IMR-90 (cell line): ENCODE data around the gene PRKAR1B. TPM values are rescaled to one million over a fixed set of nuclear protein-coding genes. Genes with fewer than 3 reads are reported as not detected.

Experiments
- ATAC-seq: fragments of 200-7000 bp; cut with Tn5 transposase; 2 replicates; pipeline ENCODE4 v1.9.1; 2020; ENCODE audit warnings: low read depth, mild to moderate bottlenecking, moderate library complexity
- BruUV-seq: library from RNA; stranded (reverse); fragments of 400-500 nt; replicated peaks from 2 replicates; lab custom pipeline; 2021; lab: Mats Ljungman, UMichigan
- CTCF ChIA-PET: fragments of 300-600 bp; formaldehyde crosslinking; extraction: SDS; loops from one replicate; lab custom pipeline; 2021; ENCODE audit warnings: antibody characterized with exemption; lab: Yijun Ruan, JAX
- POLR2A ChIA-PET: fragments of 300-600 bp; sonication (Branson Sonifier 250); formaldehyde crosslinking; loops from one replicate; lab custom pipeline; 2022; ENCODE audit warnings: antibody characterized with exemption; ENCODE audit not compliant: unreplicated experiment; lab: Charles Lee
- DNase-seq: peaks from one replicate; pipeline ENCODE4 v3.0.0; 2013
- H2AFZ ChIP-seq: replicated peaks from 2 replicates; pipeline ENCODE3; 2013; ENCODE audit warnings: low read length, mild to moderate bottlenecking; ENCODE audit not compliant: poor library complexity
- H2AK5ac ChIP-seq: 2 replicates; pipeline ENCODE4 v1.6.1; 2013; ENCODE audit warnings: low read depth, low read length, inconsistent platforms
- H2AK9ac ChIP-seq: replicated peaks from 2 replicates; pipeline ENCODE3; 2013; ENCODE audit warnings: mild to moderate bottlenecking, low read depth, low read length, moderate library complexity; ENCODE audit not compliant: poor library complexity
- H2BK120ac ChIP-seq: 2 replicates; pipeline ENCODE4 v1.6.1; 2013; ENCODE audit warnings: low read depth, low read length, inconsistent platforms
- H2BK15ac ChIP-seq: 3 replicates; pipeline ENCODE4 v1.6.1; 2013; ENCODE audit warnings: low read depth, low read length, inconsistent platforms
- H2BK20ac ChIP-seq: 2 replicates; pipeline ENCODE4 v1.6.1; 2013; ENCODE audit warnings: low read depth, mild to moderate bottlenecking, inconsistent platforms, low read length, moderate library complexity
- H2BK5ac ChIP-seq: 2 replicates; pipeline ENCODE4 v1.6.1; 2013; ENCODE audit warnings: mild to moderate bottlenecking, low read depth, low read length, inconsistent platforms; ENCODE audit not compliant: poor library complexity, severe bottlenecking
- H3K14ac ChIP-seq: replicated peaks from 2 replicates; pipeline ENCODE4 v1.6.1; 2013; ENCODE audit warnings: low read depth, low read length, inconsistent platforms
- H3K18ac ChIP-seq: 2 replicates; pipeline ENCODE4 v1.6.1; 2013; ENCODE audit warnings: low read depth, low read length, control low read depth
- H3K23ac ChIP-seq: 2 replicates; pipeline ENCODE4 v1.6.1; 2013; ENCODE audit warnings: low read depth, low read length, inconsistent platforms
- H3K27ac ChIP-seq: 2 replicates; pipeline ENCODE4 v1.5.1; 2013; ENCODE audit warnings: mild to moderate bottlenecking, control low read depth, low read length; ENCODE audit not compliant: insufficient read depth
- H3K27me3 ChIP-seq: 2 replicates; pipeline ENCODE4 v1.6.1; 2013; ENCODE audit warnings: low read length; ENCODE audit not compliant: control insufficient read depth, insufficient read depth
- H3K36me3 ChIP-seq: 2 replicates; pipeline ENCODE4 v1.6.1; 2013; ENCODE audit warnings: low read length, mixed read lengths; ENCODE audit not compliant: control insufficient read depth, insufficient read depth
- H3K4ac ChIP-seq: 2 replicates; pipeline ENCODE4 v1.6.1; 2013; ENCODE audit warnings: low read depth, low read length, inconsistent platforms
- H3K4me1 ChIP-seq: 2 replicates; pipeline ENCODE4 v1.6.1; 2013; ENCODE audit warnings: low read length, mixed read lengths; ENCODE audit not compliant: control insufficient read depth, insufficient read depth
- H3K4me2 ChIP-seq: 2 replicates; pipeline ENCODE4 v1.6.1; 2013; ENCODE audit warnings: low read depth, mild to moderate bottlenecking, control low read depth, low read length, moderate library complexity
- H3K4me3 ChIP-seq: 2 replicates; pipeline ENCODE4 v1.5.1; 2013; ENCODE audit warnings: low read depth, mild to moderate bottlenecking, control low read depth, low read length, moderate library complexity; ENCODE audit not compliant: insufficient read depth
- H3K56ac ChIP-seq: 2 replicates; pipeline ENCODE4 v1.6.1; 2013; ENCODE audit warnings: low read length, inconsistent platforms; ENCODE audit not compliant: insufficient read depth; ENCODE audit errors: extremely low read depth
- H3K79me1 ChIP-seq, 2 experiments: 2 replicates each; pipeline ENCODE4 v1.6.1; 2013; ENCODE audit warnings: low read length in 2 of 2, inconsistent platforms in 1 of 2, low read depth in 1 of 2
- H3K9ac ChIP-seq: 2 replicates; pipeline ENCODE4 v1.6.1; 2013; ENCODE audit warnings: low read depth, low read length, control low read depth
- H3K9me1 ChIP-seq: 2 replicates; pipeline ENCODE4 v1.6.1; 2013; ENCODE audit warnings: low read length, inconsistent platforms; ENCODE audit not compliant: insufficient read depth
- H3K9me3 ChIP-seq: 2 replicates; pipeline ENCODE4 v1.6.1; 2013; ENCODE audit warnings: low read length; ENCODE audit not compliant: control insufficient read depth, insufficient read depth
- H4K20me1 ChIP-seq: 2 replicates; pipeline ENCODE4 v1.6.1; 2013; ENCODE audit warnings: low read length, inconsistent platforms; ENCODE audit not compliant: insufficient read depth
- H4K5ac ChIP-seq: 2 replicates; pipeline ENCODE4 v1.6.1; 2013; ENCODE audit warnings: mild to moderate bottlenecking, low read depth, low read length, control low read depth
- H4K8ac ChIP-seq, 2 experiments: 2 replicates each; pipeline ENCODE4 v1.6.1; 2013; ENCODE audit warnings: low read depth in 2 of 2, low read length in 2 of 2, control low read depth in 1 of 2, inconsistent platforms in 1 of 2
- H4K91ac ChIP-seq: 2 replicates; pipeline ENCODE4 v1.6.1; 2013; ENCODE audit warnings: low read depth, low read length, inconsistent platforms; ENCODE audit not compliant: insufficient read depth
- BHLHE40 ChIP-seq: fragments of 150-350 bp; IDR thresholded peaks from 2 replicates; pipeline ENCODE4 v1.6.1; 2016; ENCODE audit warnings: mild to moderate bottlenecking, low read depth, low read length
- CEBPB ChIP-seq: IDR thresholded peaks from 2 replicates; pipeline ENCODE4 v1.6.1; 2012; ENCODE audit warnings: low read depth, low read length, improper control_type of control experiment
- CHD1 ChIP-seq: IDR thresholded peaks from 2 replicates; pipeline ENCODE4 v1.6.1; 2012; ENCODE audit warnings: low read depth, low read length, improper control_type of control experiment
- CTCF ChIP-seq: conservative IDR thresholded peaks from 2 replicates; pipeline ENCODE4 v1.5.1; 2012; ENCODE audit warnings: mild to moderate bottlenecking, low read depth, low read length, improper control_type of control experiment
- FOS ChIP-seq: fragments of 150-350 bp; IDR thresholded peaks from 2 replicates; pipeline ENCODE4 v1.6.1; 2016; ENCODE audit warnings: low read depth, low read length
- MAFK ChIP-seq: IDR thresholded peaks from 2 replicates; pipeline ENCODE4 v1.6.1; 2012; ENCODE audit warnings: low read depth, low read length, improper control_type of control experiment
- MAZ ChIP-seq: IDR thresholded peaks from 2 replicates; pipeline ENCODE4 v1.6.1; 2012; ENCODE audit warnings: low read depth, mild to moderate bottlenecking, low read length, improper control_type of control experiment, moderate library complexity, borderline replicate concordance
- MXI1 ChIP-seq: IDR thresholded peaks from 2 replicates; pipeline ENCODE4 v1.6.1; 2012; ENCODE audit warnings: low read depth, mild to moderate bottlenecking, low read length, moderate library complexity, borderline replicate concordance
- NFE2L2 ChIP-seq: fragments of 150-350 bp; IDR thresholded peaks from 2 replicates; pipeline ENCODE4 v1.6.1; 2016; ENCODE audit warnings: low read depth, mild to moderate bottlenecking, low read length
- POLR2A ChIP-seq: IDR thresholded peaks from 2 replicates; pipeline ENCODE4 v1.6.1; 2012; ENCODE audit warnings: mild to moderate bottlenecking, low read depth, low read length
- RAD21 ChIP-seq: IDR thresholded peaks from 2 replicates; pipeline ENCODE4 v1.6.1; 2012; ENCODE audit warnings: low read length, improper control_type of control experiment
- RCOR1 ChIP-seq: IDR thresholded peaks from 2 replicates; pipeline ENCODE4 v1.6.1; 2012; ENCODE audit warnings: mild to moderate bottlenecking, low read length, improper control_type of control experiment; ENCODE audit not compliant: insufficient replicate concordance
- RFX5 ChIP-seq: IDR thresholded peaks from 2 replicates; pipeline ENCODE4 v1.8.0; 2012; ENCODE audit warnings: low read depth, mild to moderate bottlenecking, low read length, moderate library complexity
- SMC3 ChIP-seq: fragments of 150-350 bp; IDR thresholded peaks from 2 replicates; pipeline ENCODE4 v1.6.1; 2016; ENCODE audit warnings: low read depth, mild to moderate bottlenecking, antibody characterized with exemption, low read length, moderate library complexity
- USF2 ChIP-seq: fragments of 150-350 bp; IDR thresholded peaks from 2 replicates; pipeline ENCODE4 v1.6.1; 2017; ENCODE audit warnings: mild to moderate bottlenecking, antibody characterized with exemption, low read length, low read depth
- WGBS, 2 experiments: methylation state at CpG; one replicate each; pipeline versions ENCODE4 v1.1.5 to v1.1.7; 2013; ENCODE audit warnings: missing lambda C conversion rate in 2 of 2; ENCODE audit not compliant: insufficient read length in 1 of 2; ENCODE audit errors: extremely low coverage in 2 of 2; 5-methylcytosine and 5-hydroxymethylcytosine counted together
- dilution Hi-C: fragments of 300-500 bp; cut with HindIII; formaldehyde crosslinking; loops from one replicate; pipeline ENCODE4 v1.14.3; 2018; ENCODE audit warnings: low sequenced_read_pairs; ENCODE audit not compliant: unreplicated experiment
- in situ Hi-C: fragments of 300-500 bp; cut with MboI; formaldehyde crosslinking; loops from 3 replicates; pipeline ENCODE4 v1.14.3; 2019; ENCODE audit warnings: low sequenced_read_pairs, inconsistent platforms, mixed read lengths
- intact Hi-C: fragments of 100-400 bp; cut with micrococcal nuclease; formaldehyde crosslinking; loops from 2 replicates; pipeline ENCODE4 v1.10.0; 2022
- polyA plus RNA-seq, 3 experiments: library from polyadenylated mRNA; depleted of rRNA; stranded (reverse); fragments of >200 nt; gene quantifications; 2 replicates each; pipeline ENCODE4 v1.2.3, GENCODE V29; 2012; ENCODE audit warnings: low replicate concordance in 1 of 3
- total RNA-seq: library from RNA; depleted of rRNA; stranded (reverse); fragments of >200 nt; gene quantifications from 2 replicates; pipeline ENCODE4 v1.2.3, GENCODE V29; 2012

Gene PRKAR1B
- total and polyA plus RNA-seq, 2 of the 4 experiments (the other 2 are of a cell fraction): 15.2 to 20.2 TPM

GRCh38 chr7:729140-730000, 2.3 kb upstream of the PRKAR1B start (continued):
- no peak for TF ChIP-seq RCOR1

- BruUV-seq: no TSS peak
- WGBS, 2 experiments: 91% methylated on average over 5 of the region's 9 CpGs; no CpG with 5 or more reads in 1 of the 2 experiments
- no peak overlapping the region for H2BK120ac ChIP-seq
- H2BK20ac ChIP-seq: no peak overlapping the region
- no peak overlapping the region for H3K23ac ChIP-seq
- H4K91ac ChIP-seq: no peak overlapping the region
- ChIA-PET CTCF (no interaction called here), POLR2A (no interaction called here)
- no peak for ATAC-seq
- H2AFZ ChIP-seq: no peak overlapping the region
- H4K20me1 ChIP-seq: peaks cover 3% of the 10 kb centered on the region
- no peak overlapping the region for H3K14ac ChIP-seq
- H3K9me1 ChIP-seq: peaks cover 2% of the 10 kb centered on the region; the same call in 1 of the 2 replicates
- no peaks in the 10 kb centered on the region for H3K27me3 ChIP-seq
- peaks cover 18% of the 10 kb centered on the region for H3K36me3 ChIP-seq
- dilution Hi-C loops: no loop called here
- no peak overlapping the region for H3K4me3 ChIP-seq
- H3K4ac ChIP-seq: no peak overlapping the region
- H3K9ac ChIP-seq: no peak overlapping the region
- H3K4me1 ChIP-seq: peaks cover 17% of the 10 kb centered on the region
- H3K4me2 ChIP-seq: no peak overlapping the region; the same call in 1 of the 2 replicates
- no peaks in the 10 kb centered on the region for H3K9me3 ChIP-seq
- H4K5ac ChIP-seq: no peak overlapping the region
- intact Hi-C loops: loop anchor here (5.0 kb wide), 2 partner anchors 211 to 396 kb away; partner anchors contain the start of gene PDGFA
- no peak overlapping the region for H4K8ac ChIP-seq
- no peak overlapping the region for H3K27ac ChIP-seq
- H2AK5ac ChIP-seq: no peak overlapping the region
- peaks cover 20 to 63% of the 10 kb centered on the region in 2 experiments for H3K79me1 ChIP-seq
- in situ Hi-C loops: no loop called here
- H2BK5ac ChIP-seq: no peak overlapping the region
- no peak overlapping the region for H2BK15ac ChIP-seq
- no peak overlapping the region for H3K18ac ChIP-seq
- no peak overlapping the region for H3K56ac ChIP-seq
- peak overlapping the region; percentile 92 for H2AK9ac ChIP-seq
- no peak for DNase-seq
- TF ChIP-seq CEBPB (no peak), POLR2A (no peak), RAD21 (no peak), MAZ (no peak), SMC3 (no peak), CHD1 (no peak), BHLHE40 (no peak), CTCF (no peak), MXI1 (no peak), USF2 (no peak), FOS (no peak), NFE2L2 (no peak), RFX5 (no peak), MAFK (no peak), RCOR1 (no peak)
These were observed 1.5 kb upstream of the PRKAR1B start for GRCh38 chr7:728602-729001.
